ENCODE measurements around the gene GDF15.
"Not testable (repeated sequence)": the region's sequence is repeated elsewhere in the genome, so short reads cannot be mapped to it uniquely, and the experiment has no call there.

The GDF15 gene

GRCh38 chr19:18364277-18364825, 21.6 kb upstream of the GDF15 start:
- DNase-seq (ENCODE audit: low read depth), result not testable (repeated sequence)

- no peak for DNase-seq (ENCODE audit: low read depth)
These were observed 21.0 kb upstream of the GDF15 start for GRCh38 chr19:18364826-18365528.

GRCh38 chr19:18366021-18366435, 19.9 kb upstream of the GDF15 start:
- no peak for DNase-seq (ENCODE audit: low read depth)

- DNase-seq (ENCODE audit: low read depth), result no peak
These were observed 17.3 kb upstream of the GDF15 start for GRCh38 chr19:18368504-18369222.

GRCh38 chr19:18373407-18373891, 12.5 kb upstream of the GDF15 start:
- no peak for DNase-seq (ENCODE audit: low read depth)

- peak; percentile 24 for DNase-seq (ENCODE audit: low read depth)
These were observed 11.9 kb upstream of the GDF15 start for GRCh38 chr19:18373892-18374629.

GRCh38 chr19:18377026-18377425, 8.9 kb upstream of the GDF15 start:
- no peak for DNase-seq (ENCODE audit: low read depth)

- DNase-seq (ENCODE audit: low read depth), result no peak
These were observed 5.9 kb upstream of the GDF15 start for GRCh38 chr19:18379803-18380747.

GRCh38 chr19:18380843-18381242, 5.1 kb upstream of the GDF15 start:
- no peak for DNase-seq (ENCODE audit: low read depth)

- not testable (repeated sequence) for DNase-seq (ENCODE audit: low read depth)
These were observed 2.3 kb upstream of the GDF15 start for GRCh38 chr19:18383622-18384021.

- no peak for DNase-seq (ENCODE audit: low read depth)
These were observed 1.2 kb upstream of the GDF15 start for GRCh38 chr19:18384775-18385174.

GRCh38 chr19:18385359-18385674, 641 bp upstream of the GDF15 start:
- DNase-seq (ENCODE audit: low read depth), result no peak

- DNase-seq (ENCODE audit: low read depth), result no peak
These were observed 749 bp downstream of the GDF15 start for GRCh38 chr19:18386543-18387271.

GRCh38 chr19:18388100-18388959, 2.4 kb downstream of the GDF15 start:
- peak; percentile 77 for DNase-seq (ENCODE audit: low read depth)

GRCh38 chr19:18388960-18389725, 3.2 kb downstream of the GDF15 start:
- no peak for DNase-seq (ENCODE audit: low read depth)

GRCh38 chr19:18389726-18390064, 3.7 kb downstream of the GDF15 start:
- DNase-seq (ENCODE audit: low read depth), result no peak

GRCh38 chr19:18390065-18390907, 4.3 kb downstream of the GDF15 start:
- DNase-seq (ENCODE audit: low read depth), result no peak

- no peak for DNase-seq (ENCODE audit: low read depth)
These were observed 5.6 kb downstream of the GDF15 start for GRCh38 chr19:18391509-18392075.
